CD14-positive monocyte (primary cell): ENCODE data around the gene NR2F1. TPM values are rescaled to one million over a fixed set of nuclear protein-coding genes. Genes with fewer than 3 reads are reported as not detected.
A peak's percentile ranks its signal among the peaks of the same experiment; 100 is the strongest.

Experiments used
- DNase-seq, 3 donors: peaks; one replicate each; pipeline ENCODE4 v3.0.0-alpha.2; 2011 to 2022
- H2AFZ ChIP-seq: 2 replicates; pipeline ENCODE4 v1.6.0; 2012; ENCODE audit warnings: mild to moderate bottlenecking, low read depth, low read length, inconsistent platforms; ENCODE audit not compliant: insufficient read depth, poor library complexity, severe bottlenecking
- H3K27ac ChIP-seq, 2 donors: 1 replicate in 1 of 2; 2 replicates in 1 of 2; pipeline ENCODE4 v1.5.1; 2012 to 2013; ENCODE audit warnings: low read length in 2 of 2, control low read depth in 1 of 2, inconsistent platforms in 1 of 2, low read depth in 1 of 2, mild to moderate bottlenecking in 1 of 2
- H3K27me3 ChIP-seq, 2 donors: one replicate each; pipeline versions ENCODE4 v1.6.0 to v1.6.1; 2011 to 2013; ENCODE audit warnings: low read length in 2 of 2; ENCODE audit not compliant: control insufficient read depth in 2 of 2, insufficient read depth in 2 of 2
- H3K36me3 ChIP-seq, 2 donors: replicated peaks in 1 of 2; 1 replicate in 1 of 2; 2 replicates in 1 of 2; pipeline versions ENCODE4 v1.5.1 to v1.6.1; 2012 to 2013; ENCODE audit warnings: low read length in 2 of 2, control low read depth in 1 of 2, inconsistent platforms in 1 of 2, mild to moderate bottlenecking in 1 of 2; ENCODE audit not compliant: insufficient read depth in 2 of 2, control insufficient read depth in 1 of 2
- H3K4me1 ChIP-seq, 2 donors: 1 replicate in 1 of 2; 2 replicates in 1 of 2; pipeline versions ENCODE4 v1.5.1 to v1.6.1; 2012 to 2013; ENCODE audit warnings: low read length in 2 of 2, control low read depth in 1 of 2, inconsistent platforms in 1 of 2, mild to moderate bottlenecking in 1 of 2, moderate library complexity in 1 of 2; ENCODE audit not compliant: insufficient read depth in 2 of 2, control insufficient read depth in 1 of 2
- H3K4me2 ChIP-seq: replicated peaks from 2 replicates; pipeline ENCODE3; 2012; ENCODE audit warnings: low read length, moderate library complexity, mild to moderate bottlenecking; ENCODE audit not compliant: poor library complexity, severe bottlenecking; ENCODE audit errors: extremely low read depth
- H3K4me3 ChIP-seq, 3 experiments: fragments of 200-600 bp in 1 of 3; sonication (generic) in 1 of 3; replicated peaks in 1 of 3; 1 replicate in 2 of 3; 2 replicates in 1 of 3; pipeline ENCODE4 v1.5.1; 2011 to 2013; ENCODE audit warnings: low read length in 3 of 3, mild to moderate bottlenecking in 3 of 3, control low read depth in 2 of 3, low read depth in 2 of 3, inconsistent platforms in 1 of 3, moderate library complexity in 1 of 3
- H3K79me2 ChIP-seq: 2 replicates; pipeline ENCODE4 v1.6.0; 2012; ENCODE audit warnings: mild to moderate bottlenecking, control low read depth, inconsistent platforms, low read length, moderate library complexity; ENCODE audit not compliant: insufficient read depth
- H3K9ac ChIP-seq: 2 replicates; pipeline ENCODE4 v1.6.0; 2017; ENCODE audit warnings: low read length, mild to moderate bottlenecking; ENCODE audit not compliant: insufficient read depth, poor library complexity, severe bottlenecking
- H3K9me3 ChIP-seq, 2 donors: replicated peaks in 1 of 2; 1 replicate in 1 of 2; 2 replicates in 1 of 2; pipeline versions ENCODE4 v1.5.1 to v1.6.1; 2012 to 2013; ENCODE audit warnings: low read length in 2 of 2, control low read depth in 1 of 2; ENCODE audit not compliant: control insufficient read depth in 1 of 2, insufficient read depth in 1 of 2
- H4K20me1 ChIP-seq: 2 replicates; pipeline ENCODE4 v1.6.0; 2012; ENCODE audit warnings: mild to moderate bottlenecking, low read length, control low read depth, moderate library complexity; ENCODE audit not compliant: insufficient read depth
- H3K27ac Mint-ChIP-seq, 7 donors: one replicate each; pipeline ENCODE4 v1.8.0; 2020; ENCODE audit warnings: mild to moderate bottlenecking in 7 of 7, mixed read lengths in 7 of 7, moderate library complexity in 6 of 7, inconsistent platforms in 2 of 7
- H3K27me3 Mint-ChIP-seq, 3 donors: one replicate each; pipeline ENCODE4 v1.8.0; 2021 to 2022; ENCODE audit warnings: low read depth in 3 of 3, mild to moderate bottlenecking in 3 of 3, mixed read lengths in 3 of 3, moderate library complexity in 3 of 3, inconsistent platforms in 1 of 3
- H3K36me3 Mint-ChIP-seq, 2 donors: one replicate each; pipeline ENCODE4 v1.8.0; 2020; ENCODE audit warnings: mixed read lengths in 2 of 2, inconsistent platforms in 1 of 2, mild to moderate bottlenecking in 1 of 2
- H3K4me1 Mint-ChIP-seq: one replicate; pipeline ENCODE4 v1.8.0; 2020; ENCODE audit warnings: mild to moderate bottlenecking, mixed read lengths
- H3K4me3 Mint-ChIP-seq, 2 donors: one replicate each; pipeline ENCODE4 v1.8.0; 2020; ENCODE audit warnings: mild to moderate bottlenecking in 2 of 2, mixed read lengths in 2 of 2, moderate library complexity in 1 of 2
- H3K9me3 Mint-ChIP-seq, 7 donors: one replicate each; pipeline ENCODE4 v1.8.0; 2020 to 2022; ENCODE audit warnings: mixed read lengths in 7 of 7, mild to moderate bottlenecking in 6 of 7, moderate library complexity in 6 of 7, inconsistent platforms in 2 of 7
- WGBS: methylation state at CpG from one replicate; pipeline ENCODE4 v1.1.5; 2013; ENCODE audit warnings: missing lambda C conversion rate; ENCODE audit not compliant: insufficient coverage; 5-methylcytosine and 5-hydroxymethylcytosine counted together
- intact Hi-C, 2 donors: fragments of 100-400 bp; cut with micrococcal nuclease; formaldehyde crosslinking; loops; one replicate each; pipeline versions ENCODE4 v1.15.0 to v1.15.1; 2023
- polyA plus RNA-seq, 3 donors: library from polyadenylated mRNA; depleted of rRNA in 1 of 3; unstranded in 2 of 3; stranded (reverse) in 1 of 3; fragments of 300-500 nt in 2 of 3; fragments of >200 nt in 1 of 3; fragmentation: Illumina TruSeq in 2 of 3; gene quantifications; 1 replicate in 2 of 3; 2 replicates in 1 of 3; pipeline ENCODE4 v1.2.3, GENCODE V29; 2012 to 2021
- TF ChIP-seq, protein P1 (sequence below): fragments of 200-600 bp; IDR thresholded peaks from one replicate; pipeline ENCODE4 v1.8.0; 2022; ENCODE audit warnings: antibody characterized with exemption, mild to moderate bottlenecking

Gene NR2F1
- polyA plus RNA-seq, 3 donors: not detected

DNA sequence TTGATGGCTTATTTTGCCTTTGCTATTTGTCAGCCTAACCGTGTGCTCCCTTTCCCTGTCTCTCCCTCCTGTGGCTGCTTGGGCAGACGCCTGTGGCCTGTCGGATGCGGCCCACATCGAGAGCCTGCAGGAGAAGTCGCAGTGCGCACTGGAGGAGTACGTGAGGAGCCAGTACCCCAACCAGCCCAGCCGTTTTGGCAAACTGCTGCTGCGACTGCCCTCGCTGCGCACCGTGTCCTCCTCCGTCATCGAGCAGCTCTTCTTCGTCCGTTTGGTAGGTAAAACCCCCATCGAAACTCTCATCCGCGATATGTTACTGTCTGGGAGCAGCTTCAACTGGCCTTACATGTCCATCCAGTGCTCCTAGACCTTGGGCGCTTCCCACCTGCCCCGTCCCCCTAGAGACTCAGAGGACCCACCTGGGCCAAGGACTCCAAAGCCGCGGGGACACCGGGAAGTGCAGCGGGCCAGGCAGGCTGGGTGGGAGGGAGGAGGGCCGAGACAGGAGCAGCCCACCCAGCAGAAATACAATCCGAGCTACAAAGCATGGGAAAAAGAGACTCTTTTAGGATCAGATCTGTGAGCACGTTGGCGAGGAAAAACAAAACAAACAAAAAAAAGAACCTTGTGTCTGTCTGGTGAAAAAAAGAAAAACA lies 10.6 kb downstream of the NR2F1 start:
- no peak overlapping the region for H3K9ac ChIP-seq
- H3K4me3 ChIP-seq: no peak overlapping the region
- peaks cover 92 to 100% of the 10 kb centered on the region in 2 donors for H3K27me3 ChIP-seq
- TF ChIP-seq, protein P1, sequence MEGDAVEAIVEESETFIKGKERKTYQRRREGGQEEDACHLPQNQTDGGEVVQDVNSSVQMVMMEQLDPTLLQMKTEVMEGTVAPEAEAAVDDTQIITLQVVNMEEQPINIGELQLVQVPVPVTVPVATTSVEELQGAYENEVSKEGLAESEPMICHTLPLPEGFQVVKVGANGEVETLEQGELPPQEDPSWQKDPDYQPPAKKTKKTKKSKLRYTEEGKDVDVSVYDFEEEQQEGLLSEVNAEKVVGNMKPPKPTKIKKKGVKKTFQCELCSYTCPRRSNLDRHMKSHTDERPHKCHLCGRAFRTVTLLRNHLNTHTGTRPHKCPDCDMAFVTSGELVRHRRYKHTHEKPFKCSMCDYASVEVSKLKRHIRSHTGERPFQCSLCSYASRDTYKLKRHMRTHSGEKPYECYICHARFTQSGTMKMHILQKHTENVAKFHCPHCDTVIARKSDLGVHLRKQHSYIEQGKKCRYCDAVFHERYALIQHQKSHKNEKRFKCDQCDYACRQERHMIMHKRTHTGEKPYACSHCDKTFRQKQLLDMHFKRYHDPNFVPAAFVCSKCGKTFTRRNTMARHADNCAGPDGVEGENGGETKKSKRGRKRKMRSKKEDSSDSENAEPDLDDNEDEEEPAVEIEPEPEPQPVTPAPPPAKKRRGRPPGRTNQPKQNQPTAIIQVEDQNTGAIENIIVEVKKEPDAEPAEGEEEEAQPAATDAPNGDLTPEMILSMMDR: no peak
- H3K4me3 Mint-ChIP-seq: peak overlapping the region in 1 of 2 donors; percentile 86
- 10% methylated on average over 27 of the region's 30 CpGs for WGBS
- peaks cover 4 to 47% (median 40%) of the 10 kb centered on the region in 7 donors for H3K9me3 Mint-ChIP-seq
- no peak for DNase-seq
- H3K79me2 ChIP-seq: no peaks in the 10 kb centered on the region
- intact Hi-C loops: no loop called here
- no peak overlapping the region for H3K4me2 ChIP-seq
- peaks cover 0 to 84% (median 35%) of the 10 kb centered on the region in 3 donors for H3K27me3 Mint-ChIP-seq
- H3K9me3 ChIP-seq: peaks cover 30 to 77% of the 10 kb centered on the region in 2 donors
- no peak overlapping the region for H2AFZ ChIP-seq
- no peak overlapping the region for H3K27ac ChIP-seq
- no peaks in the 10 kb centered on the region for H4K20me1 ChIP-seq
- peaks cover 5 to 20% of the 10 kb centered on the region in 2 donors for H3K36me3 Mint-ChIP-seq
- peaks cover 31% of the 10 kb centered on the region for H3K4me1 Mint-ChIP-seq
- peaks cover 13 to 16% of the 10 kb centered on the region in 2 donors for H3K4me1 ChIP-seq
- peak overlapping the region in 1 of 7 donors; percentile 17 for H3K27ac Mint-ChIP-seq
- no peaks in the 10 kb centered on the region for H3K36me3 ChIP-seq

DNA sequence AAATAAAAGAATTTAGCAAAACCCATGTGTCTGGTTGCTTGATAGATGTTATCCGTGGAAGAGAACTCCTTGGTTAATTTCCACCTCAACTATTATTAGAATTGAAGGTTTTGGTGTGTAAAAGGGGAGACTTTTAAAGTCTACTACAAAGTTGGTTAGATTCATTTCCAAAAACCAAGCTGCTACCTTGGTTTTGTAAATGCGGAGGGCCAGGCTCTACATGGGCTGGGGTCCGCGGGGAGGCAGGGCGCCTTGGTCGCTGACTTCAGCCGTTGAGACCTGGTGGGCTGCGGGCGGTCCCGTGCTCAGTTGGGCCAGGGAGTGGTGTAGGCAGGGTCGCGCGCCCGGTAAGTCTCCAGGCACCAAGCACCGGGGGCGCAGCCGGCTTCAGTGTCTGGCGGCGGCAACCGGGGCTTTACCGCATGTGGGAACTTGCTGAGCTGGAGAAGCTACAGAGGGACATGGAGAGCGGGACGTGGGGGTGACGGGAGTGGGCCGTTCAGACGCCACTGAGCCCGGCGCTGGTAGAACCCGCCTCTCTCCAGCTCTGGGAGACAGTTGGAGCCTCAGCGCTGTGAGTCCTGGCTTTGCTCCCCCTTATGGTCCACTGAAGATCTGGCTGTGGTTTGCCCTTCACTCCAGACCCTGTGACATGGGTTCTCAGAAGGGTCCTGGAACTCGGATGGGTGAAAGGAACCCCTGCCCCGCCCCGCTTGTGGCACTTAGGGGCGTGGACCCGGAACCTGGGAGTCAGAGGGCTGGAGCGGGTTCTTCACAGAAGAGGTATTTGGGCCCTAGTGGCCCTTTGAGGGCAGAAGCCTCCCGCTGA lies 11.8 kb downstream of the NR2F1 start:
- H3K9me3 ChIP-seq: peaks cover 30 to 82% of the 10 kb centered on the region in 2 donors
- H4K20me1 ChIP-seq: no peaks in the 10 kb centered on the region
- no peak overlapping the region for H3K4me2 ChIP-seq
- TF ChIP-seq, protein P1: no peak
- Mint-ChIP-seq H3K27me3 (peaks cover 0 to 72% (median 23%) of the 10 kb centered on the region in 3 donors), H3K4me1 (peaks cover 30% of the 10 kb centered on the region), H3K9me3 (peaks cover 2 to 45% (median 39%) of the 10 kb centered on the region in 7 donors), H3K36me3 (peaks cover 5 to 15% of the 10 kb centered on the region in 2 donors), H3K4me3 (peak overlapping the region in 1 of 2 donors; percentile 86), H3K27ac (no peak overlapping the region)
- intact Hi-C loops: no loop called here
- peaks cover 13 to 16% of the 10 kb centered on the region in 2 donors for H3K4me1 ChIP-seq
- H2AFZ ChIP-seq: no peak overlapping the region
- H3K27me3 ChIP-seq: peaks cover 92 to 100% of the 10 kb centered on the region in 2 donors
- WGBS: 6% methylated on average over 36 of the region's 37 CpGs
- no peak for DNase-seq
- H3K36me3 ChIP-seq: no peaks in the 10 kb centered on the region
- H3K4me3 ChIP-seq: no peak overlapping the region
- no peak overlapping the region for H3K27ac ChIP-seq
- H3K9ac ChIP-seq: no peak overlapping the region
- no peaks in the 10 kb centered on the region for H3K79me2 ChIP-seq
